ENCODE results near the gene RNF149. TPM values are rescaled to one million over a fixed set of nuclear protein-coding genes. Genes with fewer than 3 reads are reported as not detected.

Gene RNF149, protein sequence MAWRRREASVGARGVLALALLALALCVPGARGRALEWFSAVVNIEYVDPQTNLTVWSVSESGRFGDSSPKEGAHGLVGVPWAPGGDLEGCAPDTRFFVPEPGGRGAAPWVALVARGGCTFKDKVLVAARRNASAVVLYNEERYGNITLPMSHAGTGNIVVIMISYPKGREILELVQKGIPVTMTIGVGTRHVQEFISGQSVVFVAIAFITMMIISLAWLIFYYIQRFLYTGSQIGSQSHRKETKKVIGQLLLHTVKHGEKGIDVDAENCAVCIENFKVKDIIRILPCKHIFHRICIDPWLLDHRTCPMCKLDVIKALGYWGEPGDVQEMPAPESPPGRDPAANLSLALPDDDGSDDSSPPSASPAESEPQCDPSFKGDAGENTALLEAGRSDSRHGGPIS
- total RNA-seq (44.7 and 49.0 TPM in 2 replicates), polyA plus RNA-seq (22.8 and 29.4 TPM in 2 replicates), polyA minus RNA-seq (ENCODE audit: low replicate concordance) (19.6 and 23.8 TPM in 2 replicates)
- 20.4 and 26.4 TPM in 2 replicates for polyA plus RNA-seq (2012)

DNA sequence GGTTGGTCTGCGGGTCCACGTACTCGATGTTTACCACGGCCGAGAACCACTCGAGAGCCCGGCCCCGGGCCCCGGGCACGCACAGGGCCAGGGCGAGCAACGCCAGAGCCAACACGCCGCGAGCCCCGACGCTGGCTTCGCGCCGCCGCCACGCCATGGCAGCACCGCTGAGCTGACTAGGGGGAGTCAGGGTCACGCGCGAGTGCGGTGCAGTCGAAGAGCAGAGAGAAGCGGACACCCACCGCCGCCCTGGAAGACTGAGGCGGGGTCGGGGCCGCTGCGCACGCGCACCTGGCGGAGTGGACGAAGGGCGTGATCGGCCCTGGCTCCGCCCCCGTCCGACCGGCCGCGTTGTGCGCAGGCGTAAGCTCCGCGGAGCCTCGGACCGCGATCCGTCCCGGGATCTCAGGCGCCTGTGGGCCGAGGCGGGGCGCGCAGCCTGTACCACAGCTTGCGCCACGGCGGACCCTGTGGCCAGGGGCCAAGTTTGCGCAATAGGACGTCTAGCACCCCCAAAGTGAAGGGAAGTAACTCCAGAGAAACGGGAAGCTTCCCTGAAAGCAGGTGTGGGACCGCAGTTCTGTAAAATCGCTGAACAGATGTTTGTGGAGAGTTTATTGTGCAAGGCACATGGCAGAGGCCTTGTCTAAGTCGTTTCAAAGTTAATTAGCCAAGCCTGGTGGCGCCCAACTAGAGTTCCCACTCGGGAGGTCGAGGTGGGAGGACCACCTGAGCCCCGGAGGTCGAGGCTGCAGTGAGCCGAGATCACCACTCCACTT is at the start of gene RNF149:
Gene RNF149, minus strand, starts transcription at position 270 of the 779 bp plus-strand sequence. Its CDS starts 113 bp downstream, at position 157.
- Histone ChIP-seq H3K9ac (ENCODE audit: insufficient read depth, low read length) (peak within 1 kb of the TSS; percentile 84), H2AFZ (ENCODE audit: low read length) (peak within 1 kb of the TSS; percentile 90), H4K20me1 (ENCODE audit: control insufficient read depth, extremely low read depth, insufficient read depth, low read length) (peaks cover 2% of the 10 kb centered on the region), H3K36me3 (ENCODE audit: control insufficient read depth, insufficient read depth, low read length) (peaks cover 2% of the 10 kb centered on the region), H3K4me1 (ENCODE audit: control insufficient read depth, extremely low read depth, insufficient read depth, low read length) (peaks cover 9% of the 10 kb centered on the region), H3K27ac (ENCODE audit: insufficient read depth, low read length) (peak within 1 kb of the TSS; percentile 68), H3K4me2 (ENCODE audit: extremely low read depth, insufficient read depth, low read length) (peak within 1 kb of the TSS; percentile 99), H3K9me3 (ENCODE audit: control insufficient read depth, insufficient read depth, low read depth, low read length) (no peaks in the 10 kb centered on the region), H3K79me2 (ENCODE audit: control insufficient read depth, insufficient read depth, low read length) (peaks cover 47% of the 10 kb centered on the region), H3K4me3 (replicated peaks in 1 of 4; ENCODE audit: control extremely low read depth in 1 of 4, insufficient read depth in 1 of 4, low read depth in 3 of 4, low read length in 4 of 4) (peak within 1 kb of the TSS; percentile 56 to 83 (median 73)), H3K27me3 (ENCODE audit: control insufficient read depth, insufficient read depth, low read length) (no peaks in the 10 kb centered on the region)
- peak; percentile 82 to 92 for DNase-seq (ENCODE audit: low read depth in 2 of 2)
- no peak for TF ChIP-seq EZH2 (IDR thresholded peaks at IDR 0.05; ENCODE audit: low read length, missing control alignments)
- TF ChIP-seq, protein P1, sequence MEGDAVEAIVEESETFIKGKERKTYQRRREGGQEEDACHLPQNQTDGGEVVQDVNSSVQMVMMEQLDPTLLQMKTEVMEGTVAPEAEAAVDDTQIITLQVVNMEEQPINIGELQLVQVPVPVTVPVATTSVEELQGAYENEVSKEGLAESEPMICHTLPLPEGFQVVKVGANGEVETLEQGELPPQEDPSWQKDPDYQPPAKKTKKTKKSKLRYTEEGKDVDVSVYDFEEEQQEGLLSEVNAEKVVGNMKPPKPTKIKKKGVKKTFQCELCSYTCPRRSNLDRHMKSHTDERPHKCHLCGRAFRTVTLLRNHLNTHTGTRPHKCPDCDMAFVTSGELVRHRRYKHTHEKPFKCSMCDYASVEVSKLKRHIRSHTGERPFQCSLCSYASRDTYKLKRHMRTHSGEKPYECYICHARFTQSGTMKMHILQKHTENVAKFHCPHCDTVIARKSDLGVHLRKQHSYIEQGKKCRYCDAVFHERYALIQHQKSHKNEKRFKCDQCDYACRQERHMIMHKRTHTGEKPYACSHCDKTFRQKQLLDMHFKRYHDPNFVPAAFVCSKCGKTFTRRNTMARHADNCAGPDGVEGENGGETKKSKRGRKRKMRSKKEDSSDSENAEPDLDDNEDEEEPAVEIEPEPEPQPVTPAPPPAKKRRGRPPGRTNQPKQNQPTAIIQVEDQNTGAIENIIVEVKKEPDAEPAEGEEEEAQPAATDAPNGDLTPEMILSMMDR (conservative IDR thresholded peaks at IDR 0.05 in 1 of 2, IDR thresholded peaks at IDR 0.05 in 1 of 2; ENCODE audit: low read depth in 1 of 2, low read length in 2 of 2), result no peak

DNA sequence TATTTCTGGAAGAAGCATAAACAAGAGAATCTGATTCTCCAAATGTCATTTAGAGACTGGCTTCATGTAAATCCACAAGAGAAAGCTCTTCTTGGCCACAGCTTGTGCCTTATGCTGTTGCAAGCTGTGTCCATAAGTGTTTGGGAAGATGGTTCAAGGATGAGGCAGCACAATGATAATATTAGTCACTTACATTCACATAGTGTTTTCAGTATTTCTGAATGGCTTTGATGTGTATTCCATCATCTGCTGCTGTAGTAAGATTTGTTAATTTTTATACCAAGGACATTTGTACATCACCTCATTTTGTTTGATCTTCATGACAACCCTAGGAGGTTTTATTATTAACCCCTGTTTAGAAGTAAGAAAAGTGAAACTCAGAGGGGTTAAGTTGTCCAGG is 48.9 kb upstream of the RNF149 start:
- Histone ChIP-seq H4K20me1 (ENCODE audit: control insufficient read depth, extremely low read depth, insufficient read depth, low read length) (no peaks in the 10 kb centered on the region), H3K4me1 (ENCODE audit: control insufficient read depth, extremely low read depth, insufficient read depth, low read length) (no peaks in the 10 kb centered on the region), H3K4me3 (replicated peaks in 1 of 4; ENCODE audit: control extremely low read depth in 1 of 4, insufficient read depth in 1 of 4, low read depth in 3 of 4, low read length in 4 of 4) (no peak overlapping the region), H3K27me3 (ENCODE audit: control insufficient read depth, insufficient read depth, low read length) (peaks cover 3% of the 10 kb centered on the region), H3K9ac (ENCODE audit: insufficient read depth, low read length) (no peak overlapping the region), H2AFZ (ENCODE audit: low read length) (no peak overlapping the region), H3K27ac (ENCODE audit: insufficient read depth, low read length) (no peak overlapping the region), H3K79me2 (ENCODE audit: control insufficient read depth, insufficient read depth, low read length) (no peaks in the 10 kb centered on the region), H3K9me3 (ENCODE audit: control insufficient read depth, insufficient read depth, low read depth, low read length) (no peaks in the 10 kb centered on the region), H3K4me2 (ENCODE audit: extremely low read depth, insufficient read depth, low read length) (no peak overlapping the region), H3K36me3 (ENCODE audit: control insufficient read depth, insufficient read depth, low read length) (no peaks in the 10 kb centered on the region)
- DNase-seq (ENCODE audit: low read depth in 2 of 2), result no peak
- TF ChIP-seq, protein P1 (conservative IDR thresholded peaks at IDR 0.05 in 1 of 2, IDR thresholded peaks at IDR 0.05 in 1 of 2; ENCODE audit: low read depth in 1 of 2, low read length in 2 of 2), result no peak
- no peak for TF ChIP-seq EZH2 (IDR thresholded peaks at IDR 0.05; ENCODE audit: low read length, missing control alignments)

DNA sequence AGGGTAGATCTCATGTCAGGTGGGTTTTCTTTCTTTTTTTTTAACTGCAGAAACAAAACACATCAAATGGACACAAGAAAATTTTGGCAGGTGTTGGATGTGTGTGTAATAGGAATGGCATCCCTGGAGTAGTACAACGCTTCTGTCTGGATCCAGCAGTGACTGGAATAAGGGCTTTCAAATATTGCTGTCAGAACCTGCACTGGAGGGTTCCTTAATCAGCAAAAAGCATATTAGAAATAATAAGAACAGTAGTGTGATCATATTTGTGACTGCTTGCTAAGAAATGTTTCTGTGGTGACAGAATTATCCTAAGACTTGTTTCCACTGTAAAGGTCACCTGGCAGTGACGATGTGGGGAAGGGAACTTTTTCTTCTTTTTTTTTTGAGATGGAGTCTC is 48.0 kb upstream of the RNF149 start:
- no peak overlapping the region for H3K27ac ChIP-seq (ENCODE audit: insufficient read depth, low read length)
- TF ChIP-seq, protein P1 (conservative IDR thresholded peaks at IDR 0.05 in 1 of 2, IDR thresholded peaks at IDR 0.05 in 1 of 2; ENCODE audit: low read depth in 1 of 2, low read length in 2 of 2), result no peak
- no peak for TF ChIP-seq EZH2 (IDR thresholded peaks at IDR 0.05; ENCODE audit: low read length, missing control alignments)
- no peaks in the 10 kb centered on the region for H3K36me3 ChIP-seq (ENCODE audit: control insufficient read depth, insufficient read depth, low read length)
- peak; percentile 41 to 72 for DNase-seq (ENCODE audit: low read depth in 2 of 2)
- H3K4me3 ChIP-seq (replicated peaks in 1 of 4; ENCODE audit: control extremely low read depth in 1 of 4, insufficient read depth in 1 of 4, low read depth in 3 of 4, low read length in 4 of 4), result no peak overlapping the region
- H3K27me3 ChIP-seq (ENCODE audit: control insufficient read depth, insufficient read depth, low read length), result no peaks in the 10 kb centered on the region
- no peak overlapping the region for H3K4me2 ChIP-seq (ENCODE audit: extremely low read depth, insufficient read depth, low read length)
- no peaks in the 10 kb centered on the region for H3K4me1 ChIP-seq (ENCODE audit: control insufficient read depth, extremely low read depth, insufficient read depth, low read length)
- no peaks in the 10 kb centered on the region for H3K79me2 ChIP-seq (ENCODE audit: control insufficient read depth, insufficient read depth, low read length)
- no peak overlapping the region for H2AFZ ChIP-seq (ENCODE audit: low read length)
- no peaks in the 10 kb centered on the region for H4K20me1 ChIP-seq (ENCODE audit: control insufficient read depth, extremely low read depth, insufficient read depth, low read length)
- H3K9me3 ChIP-seq (ENCODE audit: control insufficient read depth, insufficient read depth, low read depth, low read length), result no peaks in the 10 kb centered on the region
- no peak overlapping the region for H3K9ac ChIP-seq (ENCODE audit: insufficient read depth, low read length)
